Loucy (cell line): ENCODE results near the gene MARCHF6.

Experiments used
- H2AFZ ChIP-seq: fragments of 200-600 bp; sonication (generic); 2 replicates; pipeline ENCODE4 v1.6.0; 2016; ENCODE audit warnings: antibody characterized with exemption, mild to moderate bottlenecking, low read length, moderate library complexity
- H3F3A ChIP-seq: fragments of 200-600 bp; 2 replicates; pipeline ENCODE4 v1.6.0; 2016; ENCODE audit warnings: antibody characterized with exemption, low read depth, mild to moderate bottlenecking
- H3K27me3 ChIP-seq: fragments of 200-600 bp; sonication (generic); 2 replicates; pipeline ENCODE4 v1.6.1; 2014; ENCODE audit warnings: low read length, mild to moderate bottlenecking; ENCODE audit not compliant: insufficient read depth, poor library complexity, severe bottlenecking
- H3K36me3 ChIP-seq: fragments of 200-600 bp; sonication (generic); 2 replicates; pipeline ENCODE4 v1.6.1; 2016; ENCODE audit warnings: low read length; ENCODE audit not compliant: insufficient read depth
- H3K4me1 ChIP-seq: fragments of 200-600 bp; sonication (generic); 2 replicates; pipeline ENCODE4 v1.5.1; 2014; ENCODE audit warnings: low read length, mild to moderate bottlenecking; ENCODE audit not compliant: insufficient read depth, poor library complexity, severe bottlenecking
- H3K4me2 ChIP-seq: fragments of 200-600 bp; sonication (generic); 2 replicates; pipeline ENCODE4 v1.6.0; 2014; ENCODE audit warnings: antibody characterized with exemption, low read length, low read depth, mild to moderate bottlenecking; ENCODE audit not compliant: poor library complexity, severe bottlenecking
- H3K4me3 ChIP-seq: fragments of 200-600 bp; sonication (generic); 2 replicates; pipeline ENCODE4 v1.5.1; 2014; ENCODE audit warnings: low read length, mild to moderate bottlenecking, mixed read lengths; ENCODE audit not compliant: poor library complexity, severe bottlenecking
- H3K79me2 ChIP-seq: fragments of 200-600 bp; sonication (generic); 2 replicates; pipeline ENCODE4 v1.6.1; 2014; ENCODE audit warnings: low read length; ENCODE audit not compliant: insufficient read depth
- H3K9ac ChIP-seq: fragments of 200-600 bp; sonication (generic); 2 replicates; pipeline ENCODE4 v1.6.0; 2014; ENCODE audit warnings: mild to moderate bottlenecking, low read depth, low read length, moderate library complexity; ENCODE audit not compliant: poor library complexity, severe bottlenecking
- H3K9me2 ChIP-seq: fragments of 200-600 bp; sonication (generic); replicated peaks from 2 replicates; pipeline ENCODE4 v1.6.1; 2016; ENCODE audit warnings: low read depth, low read length, mixed read lengths
- H3K9me3 ChIP-seq: fragments of 200-600 bp; sonication (generic); 2 replicates; pipeline ENCODE4 v1.6.1; 2014; ENCODE audit warnings: mild to moderate bottlenecking, antibody characterized with exemption, low read length, low read depth; ENCODE audit not compliant: insufficient read depth
- H4K20me1 ChIP-seq: fragments of 200-600 bp; sonication (generic); 2 replicates; pipeline ENCODE4 v1.6.0; 2014; ENCODE audit warnings: antibody characterized with exemption, low read length, mild to moderate bottlenecking; ENCODE audit not compliant: insufficient read depth, poor library complexity, severe bottlenecking
- EZH2phosphoT487 ChIP-seq: fragments of 200-600 bp; IDR thresholded peaks from 2 replicates; pipeline ENCODE4 v1.6.1; 2018; ENCODE audit warnings: antibody characterized with exemption, mild to moderate bottlenecking, moderate library complexity, borderline replicate concordance
- TF ChIP-seq, protein P1 (sequence below): fragments of 200-600 bp; sonication (generic); conservative IDR thresholded peaks from 2 replicates; pipeline ENCODE4 v1.5.1; 2014; ENCODE audit warnings: mild to moderate bottlenecking, antibody characterized with exemption, low read length

The MARCHF6 gene

DNA sequence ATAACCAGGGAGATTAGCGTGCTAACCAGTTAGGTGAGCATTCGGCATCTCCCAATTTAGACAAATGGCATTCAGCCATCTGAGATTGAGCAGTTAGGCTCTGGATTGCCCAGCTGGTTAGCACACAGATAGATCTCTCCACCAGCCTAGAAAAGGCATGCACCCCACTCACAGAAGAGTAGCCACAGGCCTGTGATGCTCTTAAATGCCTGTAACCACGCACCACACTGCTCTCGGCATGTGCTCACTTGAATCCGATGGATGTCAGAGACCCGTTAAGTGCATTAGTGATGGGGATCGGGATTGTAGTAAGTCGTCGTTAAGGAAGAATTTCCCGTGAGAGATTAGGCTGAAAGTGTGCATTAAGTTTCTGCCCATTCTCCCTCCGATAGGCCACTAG is 23.0 kb downstream of the MARCHF6 start:
- Histone ChIP-seq H3K4me1 (peaks cover 34% of the 10 kb centered on the region), H2AFZ (no peak overlapping the region), H3K9me2 (no peaks in the 10 kb centered on the region), H3K9me3 (no peaks in the 10 kb centered on the region), H3K9ac (no peak overlapping the region), H3K27me3 (no peaks in the 10 kb centered on the region), H3K36me3 (peaks cover 34% of the 10 kb centered on the region; the same call in 1 of the 2 replicates), H3K4me3 (no peak overlapping the region), H3K79me2 (peaks cover 96% of the 10 kb centered on the region), H4K20me1 (peaks cover 74% of the 10 kb centered on the region), H3F3A (no peaks in the 10 kb centered on the region), H3K4me2 (peak overlapping the region; percentile 33)
- no peak for TF ChIP-seq EZH2phosphoT487
- TF ChIP-seq, protein P1, sequence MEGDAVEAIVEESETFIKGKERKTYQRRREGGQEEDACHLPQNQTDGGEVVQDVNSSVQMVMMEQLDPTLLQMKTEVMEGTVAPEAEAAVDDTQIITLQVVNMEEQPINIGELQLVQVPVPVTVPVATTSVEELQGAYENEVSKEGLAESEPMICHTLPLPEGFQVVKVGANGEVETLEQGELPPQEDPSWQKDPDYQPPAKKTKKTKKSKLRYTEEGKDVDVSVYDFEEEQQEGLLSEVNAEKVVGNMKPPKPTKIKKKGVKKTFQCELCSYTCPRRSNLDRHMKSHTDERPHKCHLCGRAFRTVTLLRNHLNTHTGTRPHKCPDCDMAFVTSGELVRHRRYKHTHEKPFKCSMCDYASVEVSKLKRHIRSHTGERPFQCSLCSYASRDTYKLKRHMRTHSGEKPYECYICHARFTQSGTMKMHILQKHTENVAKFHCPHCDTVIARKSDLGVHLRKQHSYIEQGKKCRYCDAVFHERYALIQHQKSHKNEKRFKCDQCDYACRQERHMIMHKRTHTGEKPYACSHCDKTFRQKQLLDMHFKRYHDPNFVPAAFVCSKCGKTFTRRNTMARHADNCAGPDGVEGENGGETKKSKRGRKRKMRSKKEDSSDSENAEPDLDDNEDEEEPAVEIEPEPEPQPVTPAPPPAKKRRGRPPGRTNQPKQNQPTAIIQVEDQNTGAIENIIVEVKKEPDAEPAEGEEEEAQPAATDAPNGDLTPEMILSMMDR = no peak

DNA sequence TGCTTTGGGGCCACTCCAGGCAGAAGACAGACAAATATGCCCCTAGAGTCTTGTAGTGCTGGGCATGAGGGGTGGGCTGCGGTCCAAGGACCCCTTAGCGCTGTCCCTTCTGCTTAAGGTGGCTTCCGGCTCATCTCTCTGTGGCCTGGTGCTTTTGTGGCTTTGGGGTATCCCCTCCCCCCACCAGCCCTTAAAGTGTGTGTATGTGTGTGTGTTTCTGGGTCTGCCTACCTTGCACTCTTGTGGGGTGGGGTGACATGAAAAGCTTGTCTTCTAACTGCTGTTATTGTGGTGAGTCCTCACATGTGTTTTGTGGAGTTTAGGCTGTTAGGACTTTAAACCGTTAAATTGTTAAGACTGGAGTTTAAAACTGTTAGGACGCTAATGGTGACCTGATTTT is 23.6 kb downstream of the MARCHF6 start:
- Histone ChIP-seq H2AFZ (no peak overlapping the region), H3K79me2 (peaks cover 96% of the 10 kb centered on the region), H3K9me2 (no peaks in the 10 kb centered on the region), H3K9ac (no peak overlapping the region), H3K4me2 (peak overlapping the region; percentile 33), H3K9me3 (no peaks in the 10 kb centered on the region), H3F3A (no peaks in the 10 kb centered on the region), H3K36me3 (peaks cover 39% of the 10 kb centered on the region; the same call in 1 of the 2 replicates), H4K20me1 (peaks cover 73% of the 10 kb centered on the region), H3K4me1 (peaks cover 34% of the 10 kb centered on the region), H3K27me3 (no peaks in the 10 kb centered on the region), H3K4me3 (peak overlapping the region; percentile 32)
- no peak for TF ChIP-seq EZH2phosphoT487
- TF ChIP-seq, protein P1 = no peak

DNA sequence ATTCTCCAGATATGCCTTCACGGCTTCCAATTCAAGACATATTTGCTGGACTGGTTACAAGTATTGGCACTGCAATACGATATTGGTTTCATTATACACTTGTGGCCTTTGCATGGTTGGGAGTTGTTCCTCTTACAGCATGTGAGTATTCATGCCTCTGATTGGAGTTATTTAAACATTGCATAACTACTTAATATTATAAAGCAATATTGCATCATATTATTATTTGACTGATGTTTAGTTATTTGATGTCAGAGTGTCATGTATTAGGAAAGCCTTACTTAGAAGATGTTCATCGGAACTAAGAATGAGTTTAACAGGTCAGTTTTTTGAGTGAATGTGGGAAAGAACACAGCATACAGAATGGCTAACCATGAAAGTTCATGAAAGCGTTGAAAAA is 28.3 kb downstream of the MARCHF6 start:
- peaks cover 79% of the 10 kb centered on the region; the same call in 1 of the 2 replicates for H3K36me3 ChIP-seq
- H3K9me3 ChIP-seq = no peaks in the 10 kb centered on the region
- peaks cover 69% of the 10 kb centered on the region for H3K79me2 ChIP-seq
- H3K27me3 ChIP-seq = no peaks in the 10 kb centered on the region
- peaks cover 56% of the 10 kb centered on the region for H4K20me1 ChIP-seq
- H3F3A ChIP-seq = no peaks in the 10 kb centered on the region
- H3K4me2 ChIP-seq = no peak overlapping the region
- H3K4me3 ChIP-seq = no peak overlapping the region
- H2AFZ ChIP-seq = no peak overlapping the region
- TF ChIP-seq EZH2phosphoT487 = no peak
- TF ChIP-seq, protein P1 = no peak
- peaks cover 19% of the 10 kb centered on the region for H3K4me1 ChIP-seq
- no peak overlapping the region for H3K9ac ChIP-seq
- no peaks in the 10 kb centered on the region for H3K9me2 ChIP-seq
